Stimulated activated CD8-positive, alpha-beta memory T cell treated with anti-CD3 and anti-CD28 coated beads, Interleukin-7, amount 100 ng/mL, for 48 hours (primary cell): Measurements from ENCODE around the gene TACC3.

Source experiments
- DNase-seq, 2 donors: peaks; one replicate each; pipeline ENCODE4 v3.0.0-alpha.2; 2020; ENCODE audit warnings: low read depth in 1 of 2; ENCODE audit errors: extremely low read depth in 1 of 2

The TACC3 gene

GRCh38 chr4:1721003-1721665 is at the start of gene TACC3, which contains the start of gene TMEM129:
TSS of gene TACC3 (plus strand) at chr4:1721521. CDS start at chr4:1723422, 1,901 bp downstream.
TSS of gene TMEM129 (minus strand) at chr4:1721323. CDS start at chr4:1720837, 486 bp downstream.
- peak; percentile 86 to 93 for DNase-seq

- no peak for DNase-seq
Measured at GRCh38 chr4:1673671-1674070, 47.6 kb upstream of the TACC3 start.

- no peak for DNase-seq
Measured at GRCh38 chr4:1674682-1675081, 46.6 kb upstream of the TACC3 start.

GRCh38 chr4:1675136-1675801 is 46.1 kb upstream of the TACC3 start:
- DNase-seq = no peak

GRCh38 chr4:1675802-1676137 is 45.6 kb upstream of the TACC3 start:
- no peak for DNase-seq

- DNase-seq = no peak
Measured at GRCh38 chr4:1676605-1677525, 44.5 kb upstream of the TACC3 start.

- no peak for DNase-seq
Measured at GRCh38 chr4:1678244-1678643, 43.1 kb upstream of the TACC3 start.

- no peak for DNase-seq
Measured at GRCh38 chr4:1682860-1683259, 38.5 kb upstream of the TACC3 start.

- DNase-seq = no peak
Measured at GRCh38 chr4:1683261-1683735, 38.0 kb upstream of the TACC3 start.

GRCh38 chr4:1683736-1684505 is 37.4 kb upstream of the TACC3 start, which contains the start of gene FAM53A:
TSS of gene FAM53A (minus strand) at chr4:1684313. CDS start at chr4:1668741, 15,572 bp downstream.
- DNase-seq = peak in 1 of 2 donors; percentile 90

GRCh38 chr4:1684506-1685234 is 36.7 kb upstream of the TACC3 start:
- peak in 1 of 2 donors; percentile 81 for DNase-seq

- no peak for DNase-seq
Measured at GRCh38 chr4:1685235-1686150, 35.8 kb upstream of the TACC3 start.

- DNase-seq = no peak
Measured at GRCh38 chr4:1686440-1687036, 34.8 kb upstream of the TACC3 start.

- no peak for DNase-seq
Measured at GRCh38 chr4:1690698-1691097, 30.6 kb upstream of the TACC3 start.

- no peak for DNase-seq
Measured at GRCh38 chr4:1691737-1692373, 29.5 kb upstream of the TACC3 start.

GRCh38 chr4:1693131-1693896 is 28.0 kb upstream of the TACC3 start:
- DNase-seq = peak; percentile 36 to 37

- DNase-seq = no peak
Measured at GRCh38 chr4:1695913-1696312, 25.4 kb upstream of the TACC3 start.
